Hematopoietic multipotent progenitor cell treated with erythropoietin and hydrocortisone succinate and interleukin-3 and kit ligand, for 4 days (in vitro differentiated cells): ENCODE results near the gene COP1.
"Not testable (repeated sequence)": the region's sequence is repeated elsewhere in the genome, so short reads cannot be mapped to it uniquely, and the experiment has no call there.

Experiments used
- DNase-seq: peaks from one replicate; pipeline ENCODE4 v3.0.0-alpha.2; 2015

COP1 gene

GRCh38 chr1:176118985-176119384 lies 88.1 kb downstream of the COP1 start:
- DNase-seq: no peak

- DNase-seq: no peak
Measured at GRCh38 chr1:176111835-176112234, 95.3 kb downstream of the COP1 start.

DNA sequence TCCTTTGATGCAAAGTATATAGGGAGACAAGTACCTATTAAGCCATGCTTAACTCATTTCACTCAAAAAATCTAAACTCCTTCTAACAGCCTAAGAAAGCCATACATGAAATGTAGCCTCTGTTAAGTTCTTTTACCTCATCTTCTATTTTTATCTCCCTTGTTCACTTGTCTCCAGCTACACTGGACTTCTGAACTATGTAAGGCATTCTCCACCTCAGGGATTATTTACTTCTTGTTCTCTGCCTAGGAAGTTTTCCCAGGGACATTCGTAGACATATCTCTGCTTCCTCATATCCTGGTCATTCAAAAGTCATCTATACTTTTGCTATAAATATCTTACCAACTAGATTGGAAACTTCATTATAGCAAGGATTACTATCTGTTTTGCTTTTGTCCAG lies 96.9 kb downstream of the COP1 start:
- no peak for DNase-seq

GRCh38 chr1:176102768-176103350 lies 104.2 kb downstream of the COP1 start:
- no peak for DNase-seq

- peak; percentile 47 for DNase-seq
Measured at GRCh38 chr1:176101951-176102642, 105.0 kb downstream of the COP1 start.

- no peak for DNase-seq
Measured at GRCh38 chr1:176098560-176098959, 108.5 kb downstream of the COP1 start.

DNA sequence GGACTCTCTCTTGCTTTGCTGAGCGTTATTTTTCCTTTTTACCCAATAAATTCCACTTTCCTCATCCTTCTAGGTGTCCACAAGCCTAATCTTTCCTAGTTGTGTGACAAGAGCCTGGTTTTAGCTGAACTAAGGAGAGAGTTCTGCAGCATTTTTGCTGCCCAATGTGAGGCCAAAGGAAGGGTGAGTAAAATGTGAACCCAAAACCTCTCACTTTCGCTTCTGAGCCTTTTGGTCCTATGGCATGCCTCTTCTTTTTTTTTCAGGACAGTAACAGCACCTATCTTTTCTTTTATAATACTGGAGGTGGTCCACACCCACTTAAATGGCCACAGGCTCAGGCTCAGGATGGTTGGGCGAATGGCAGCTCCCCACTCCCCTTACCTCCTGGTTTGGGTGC lies 111.1 kb downstream of the COP1 start:
- no peak for DNase-seq

- no peak for DNase-seq
Measured at GRCh38 chr1:176090766-176091165, 116.3 kb downstream of the COP1 start.

- not testable (repeated sequence) for DNase-seq
Measured at GRCh38 chr1:176087746-176088145, 119.3 kb downstream of the COP1 start.

- DNase-seq: peak; percentile 87
Measured at GRCh38 chr1:176073524-176074157, 133.4 kb downstream of the COP1 start.

DNA sequence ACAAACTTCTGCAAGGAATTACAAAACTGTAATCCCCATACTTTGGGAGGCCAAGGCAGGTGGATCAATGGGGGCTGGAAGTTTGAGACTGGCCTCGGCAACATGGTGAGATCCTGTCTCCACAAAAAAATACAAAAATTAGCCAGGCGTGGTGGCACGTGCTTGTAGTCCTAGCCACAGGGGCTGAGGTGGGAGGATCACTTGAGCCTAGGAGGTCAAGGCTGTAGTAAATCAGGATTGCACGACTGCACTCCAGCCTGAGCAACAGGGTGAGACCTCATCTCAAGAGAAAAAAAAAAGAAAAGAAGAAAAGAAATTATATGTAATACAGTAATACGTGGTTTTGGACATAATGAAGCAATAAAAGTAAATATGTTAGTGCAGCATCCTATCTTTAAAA lies 138.2 kb downstream of the COP1 start:
- no peak for DNase-seq

DNA sequence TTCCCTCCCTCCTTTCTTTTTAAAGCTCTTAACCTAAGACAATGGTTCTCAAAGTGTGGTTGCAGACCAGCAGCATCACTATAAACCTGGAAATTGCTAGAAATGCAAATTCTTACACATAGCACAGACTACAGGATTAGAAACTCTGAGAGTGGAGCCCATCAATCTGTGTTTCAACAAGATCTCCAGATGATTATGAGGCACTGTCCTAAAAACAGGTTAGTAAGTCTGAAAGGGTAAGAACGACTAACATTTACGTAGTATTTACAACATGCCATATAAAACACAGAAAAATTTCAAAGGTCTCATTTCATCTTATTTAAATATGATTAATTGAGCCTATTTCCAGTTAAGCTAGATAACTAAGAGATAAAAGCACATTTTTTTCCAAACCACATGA lies 138.8 kb downstream of the COP1 start:
- no peak for DNase-seq

- no peak for DNase-seq
Measured at GRCh38 chr1:176066709-176067108, 140.4 kb downstream of the COP1 start.

GRCh38 chr1:176058686-176059085 lies 148.4 kb downstream of the COP1 start:
- DNase-seq: no peak

DNA sequence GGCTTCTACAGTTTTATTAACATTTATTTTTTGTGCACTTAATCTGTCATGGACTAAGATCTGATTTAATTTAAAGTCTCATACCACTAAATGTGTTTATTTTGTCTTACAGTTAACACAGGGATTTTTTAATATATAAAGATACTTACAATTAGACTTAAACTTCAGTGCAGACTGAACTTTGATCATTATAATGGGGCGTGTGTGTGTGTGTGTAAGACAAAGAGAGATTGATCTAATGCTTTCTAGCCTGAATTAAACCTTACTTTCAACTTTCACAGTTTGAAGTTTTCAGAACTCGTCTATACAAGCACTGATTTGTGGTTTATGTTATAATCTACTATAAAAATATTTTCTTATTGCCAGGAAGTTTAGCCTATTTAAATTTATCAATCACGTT lies 150.8 kb downstream of the COP1 start:
- no peak for DNase-seq

- no peak for DNase-seq
Measured at GRCh38 chr1:176055398-176055797, 151.7 kb downstream of the COP1 start.

DNA sequence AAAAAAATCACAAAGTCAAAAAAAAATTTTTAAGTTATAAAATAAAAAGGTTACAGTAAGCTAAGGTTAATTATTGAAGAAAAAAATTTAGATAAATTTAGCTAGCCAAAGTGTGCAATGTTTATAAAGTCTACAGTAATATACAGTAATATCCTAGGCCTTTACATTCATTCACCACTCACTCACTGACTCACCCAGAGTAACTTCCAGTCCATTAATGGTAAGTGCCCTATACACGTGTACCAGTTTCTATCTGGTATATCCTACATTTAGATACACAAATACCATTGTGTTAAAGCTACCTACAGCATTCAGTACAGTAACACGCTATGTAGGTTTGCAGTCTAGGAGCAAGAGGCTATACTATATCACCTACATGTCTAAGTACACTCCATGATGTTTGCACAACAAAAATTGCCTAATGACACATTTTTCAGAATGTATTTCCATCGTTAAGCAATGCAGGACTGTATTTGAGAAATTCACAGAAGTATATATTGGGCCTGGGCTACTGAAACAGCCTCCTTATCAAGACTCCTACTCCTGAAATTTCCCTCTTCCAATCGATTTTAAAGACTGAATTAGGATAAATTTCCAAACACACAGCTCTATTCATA lies 155.1 kb downstream of the COP1 start:
- DNase-seq: no peak

DNA sequence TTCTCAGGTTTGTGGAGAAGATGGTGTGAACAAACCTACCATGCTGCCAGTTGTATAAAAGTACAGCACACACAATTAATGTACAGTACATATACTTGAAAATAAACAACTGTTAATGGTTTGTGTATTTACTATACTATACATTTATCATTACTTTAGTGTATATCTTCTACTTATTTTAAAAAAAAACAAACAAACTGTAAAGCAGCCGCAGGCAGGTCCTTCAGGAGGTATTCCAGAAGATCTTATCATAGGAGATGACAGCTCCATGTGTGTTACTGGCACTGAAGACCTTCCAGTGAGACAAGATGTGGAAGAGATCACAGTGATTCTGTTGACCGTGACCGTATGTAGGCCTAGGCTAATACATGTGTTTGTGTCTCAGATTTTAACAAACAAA lies 155.7 kb downstream of the COP1 start:
- no peak for DNase-seq

- DNase-seq: no peak
Measured at GRCh38 chr1:176049582-176049981, 157.5 kb downstream of the COP1 start.

GRCh38 chr1:176046926-176047325 lies 160.2 kb downstream of the COP1 start:
- no peak for DNase-seq

DNA sequence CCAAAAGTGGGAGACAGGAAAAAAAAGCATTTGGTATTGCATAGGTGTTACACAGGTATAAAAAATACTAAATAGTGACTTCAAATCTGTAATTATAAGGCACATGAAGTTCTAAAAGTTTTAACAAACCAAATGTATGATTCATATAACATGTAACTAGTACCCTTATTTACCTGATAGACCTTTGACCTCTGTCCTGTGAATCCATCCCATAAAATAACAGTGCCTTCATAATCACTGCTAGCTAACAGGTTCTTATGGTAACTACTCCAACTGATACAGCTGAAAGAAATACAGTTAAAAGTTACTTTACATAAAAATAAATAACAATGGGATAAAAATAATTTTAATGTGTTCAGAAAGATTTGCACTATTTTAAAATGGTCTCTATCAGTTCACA lies 163.5 kb downstream of the COP1 start:
- no peak for DNase-seq

GRCh38 chr1:176033881-176034280 lies 173.2 kb downstream of the COP1 start:
- no peak for DNase-seq

DNA sequence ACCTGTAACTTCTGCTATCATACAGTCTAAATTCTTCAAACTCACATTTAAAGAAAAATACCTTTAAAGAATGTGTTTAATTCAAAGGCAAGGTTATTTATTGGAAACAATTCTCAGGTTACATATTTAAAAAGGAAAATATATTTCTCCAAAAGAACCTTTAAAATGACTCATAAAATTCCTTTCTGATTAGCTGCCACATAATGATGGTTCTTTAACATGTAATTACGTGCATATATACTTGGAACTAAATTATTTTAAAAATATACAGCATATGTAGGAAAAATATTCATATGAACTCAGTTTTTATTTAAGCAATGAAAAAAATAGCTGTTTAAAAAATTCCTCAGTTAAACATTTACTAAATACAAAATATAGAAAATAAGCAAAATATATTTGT lies 173.6 kb downstream of the COP1 start:
- no peak for DNase-seq

- DNase-seq: no peak
Measured at GRCh38 chr1:176032040-176032645, 174.9 kb downstream of the COP1 start.
